T47D (cell line): Measurements from ENCODE around the gene TEAD3.

ENCODE experiments used
- DNase-seq, 2 experiments: peaks; one replicate each; pipeline versions ENCODE4 v3.0.0 to v3.0.0-alpha.2; 2011 to 2012; ENCODE audit warnings: low read depth in 1 of 2, low spot score in 1 of 2
- JUND ChIP-seq: IDR thresholded peaks from 2 replicates; pipeline ENCODE4 v1.6.1; 2012; ENCODE audit warnings: low read depth
- in situ Hi-C: cut with HindIII; loops from 2 replicates; pipeline ENCODE4 v1.10.0; 2016; ENCODE audit warnings: low sequenced_read_pairs, low pct_unique_long_range_greater_than_20kb

TEAD3 gene

DNA sequence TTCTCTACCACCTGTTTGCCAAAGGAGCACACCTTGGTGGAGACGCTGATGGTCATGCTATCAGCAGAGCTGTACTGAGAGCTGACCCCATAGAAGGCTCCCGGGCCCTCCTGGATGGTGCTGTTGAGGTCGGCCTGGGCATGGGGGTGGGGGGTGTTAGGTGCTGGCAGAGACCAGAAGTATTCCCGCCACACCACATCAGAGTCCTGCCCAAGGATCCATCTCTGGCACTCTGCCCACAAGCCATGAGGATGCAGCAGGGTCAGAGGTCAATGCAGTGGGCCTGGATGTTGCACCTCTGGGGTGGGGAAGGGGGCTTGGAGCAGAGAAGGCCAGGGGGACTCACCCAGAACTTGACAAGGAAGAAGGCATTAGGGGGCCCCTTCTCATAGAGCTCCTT is 21.3 kb downstream of the TEAD3 start:
- no peak for TF ChIP-seq JUND
- DNase-seq: no peak
- in situ Hi-C loops: no loop called here

DNA sequence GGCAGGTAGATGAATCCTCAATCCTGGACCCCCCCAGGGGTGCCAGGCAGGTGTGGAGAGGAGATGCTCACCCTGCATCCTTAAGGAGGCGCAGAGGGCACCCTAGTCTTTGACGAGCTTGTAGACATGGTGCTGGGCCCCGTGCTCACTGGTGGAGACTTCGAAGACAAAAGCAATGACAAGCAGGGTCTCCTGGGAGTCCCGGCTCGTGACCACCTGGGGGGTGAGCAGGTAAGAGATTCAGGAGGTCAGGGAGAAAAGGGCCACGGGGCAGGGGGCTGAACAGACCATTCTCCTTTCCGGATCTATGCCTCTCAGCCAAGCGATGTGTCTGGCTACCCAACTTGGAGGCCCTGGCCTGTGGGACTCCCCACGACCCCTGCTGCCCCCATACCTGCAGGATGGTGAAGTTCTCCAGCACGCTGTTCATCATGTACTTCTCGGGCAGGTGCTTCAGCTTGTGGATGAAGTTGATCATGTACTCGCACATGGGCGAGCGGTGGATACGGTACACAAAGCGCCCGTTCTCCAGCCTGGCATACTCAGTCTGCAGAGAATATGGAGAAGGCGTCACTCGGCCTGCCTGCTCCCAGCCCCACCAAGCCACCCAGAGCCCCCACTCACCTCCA is 21.8 kb downstream of the TEAD3 start:
- no peak for TF ChIP-seq JUND
- in situ Hi-C loops: no loop called here
- DNase-seq: no peak

DNA sequence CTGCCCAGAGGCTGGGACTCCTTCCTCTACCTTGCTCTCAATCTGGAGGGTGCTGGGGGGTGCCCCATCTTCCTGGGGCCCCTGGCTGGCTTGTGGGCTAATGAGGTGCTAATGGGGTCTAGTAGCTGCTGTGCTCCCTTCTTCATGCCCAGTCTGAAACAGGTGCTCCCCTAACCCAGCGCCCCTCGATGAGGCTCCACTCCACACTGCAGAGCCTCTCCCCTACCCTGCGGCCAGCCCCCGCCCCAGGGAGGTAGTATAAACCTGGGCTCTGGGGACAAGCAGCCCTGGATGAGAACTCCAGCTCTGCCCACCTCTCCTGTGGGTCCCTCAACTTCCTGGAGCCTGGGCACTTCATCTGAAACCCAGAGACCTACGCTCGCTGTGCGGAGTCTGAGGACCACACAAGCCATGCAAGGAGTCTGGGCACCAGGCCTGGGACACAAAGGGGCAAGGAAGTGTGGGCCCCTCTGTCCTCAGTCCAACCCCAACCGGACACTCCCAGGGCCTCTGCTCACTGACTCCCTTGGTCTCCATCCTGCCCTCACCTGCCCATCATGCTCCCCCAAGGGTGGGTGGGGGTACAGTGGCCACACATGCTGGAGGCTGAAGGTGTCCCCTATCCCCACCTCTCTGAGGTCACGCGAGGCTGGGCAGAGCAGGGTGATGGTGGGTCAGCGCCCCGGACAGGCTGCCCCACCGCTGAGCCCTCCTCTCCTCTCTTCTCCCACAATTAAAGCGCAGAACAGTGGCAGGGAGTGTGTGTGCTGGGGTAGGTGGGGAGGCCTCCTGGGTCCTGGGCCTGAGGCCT is 22.5 kb downstream of the TEAD3 start:
- no peak for DNase-seq
- no peak for TF ChIP-seq JUND
- in situ Hi-C loops: no loop called here

DNA sequence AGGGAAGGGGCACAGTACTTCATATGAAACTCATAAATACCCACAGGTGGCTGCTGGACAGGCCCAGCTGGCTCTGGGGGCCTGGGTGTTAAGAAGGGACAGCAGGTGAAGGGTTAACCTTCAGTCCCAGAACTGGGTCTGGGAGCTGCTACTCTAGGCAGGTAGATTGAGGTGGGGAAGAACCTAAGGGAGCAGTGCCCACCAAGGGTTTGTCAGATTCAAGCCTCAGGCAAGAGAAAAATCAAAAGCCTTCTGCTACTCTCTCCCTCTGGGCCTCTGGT is 23.1 kb downstream of the TEAD3 start:
- DNase-seq: no peak
- no peak for TF ChIP-seq JUND
- in situ Hi-C loops: no loop called here

DNA sequence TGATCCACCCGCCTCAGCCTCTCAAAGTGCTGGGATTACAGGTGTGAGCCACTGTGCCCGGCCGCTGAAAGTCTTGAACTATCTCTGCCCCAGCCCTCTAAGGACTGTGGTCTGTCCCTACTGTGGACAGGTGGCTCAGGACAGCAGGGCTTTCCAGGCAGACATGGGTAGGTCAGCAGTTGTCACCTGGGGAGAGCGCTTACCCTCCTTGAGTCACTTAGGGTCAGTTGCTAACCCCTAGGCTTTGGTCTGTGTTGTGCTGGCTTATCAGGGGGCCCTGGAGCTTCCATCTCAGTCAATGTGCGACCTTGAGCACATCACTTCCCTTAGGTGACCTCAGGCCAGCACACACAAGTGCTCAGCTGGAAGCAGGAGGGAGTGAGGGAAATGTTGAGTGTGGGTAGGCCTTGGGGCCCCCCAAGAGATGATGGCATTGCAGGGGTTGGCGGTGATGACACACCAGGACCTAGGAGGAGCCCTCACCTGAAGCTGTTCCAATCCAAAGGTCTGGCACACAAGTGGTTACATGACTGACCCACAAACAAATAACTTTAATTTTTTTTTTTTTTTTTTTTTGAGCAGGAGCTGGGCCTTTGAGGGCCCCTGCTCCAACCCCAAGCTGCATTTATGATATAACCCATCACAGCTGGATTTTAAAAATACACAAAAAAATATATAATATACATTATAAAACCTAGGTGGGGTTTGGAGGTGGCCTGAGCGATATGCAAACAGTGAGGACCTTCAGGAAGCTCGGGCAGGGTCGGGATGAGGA is 23.6 kb downstream of the TEAD3 start:
- no peak; the same call in 1 of the 2 replicates for TF ChIP-seq JUND
- no peak for DNase-seq

DNA sequence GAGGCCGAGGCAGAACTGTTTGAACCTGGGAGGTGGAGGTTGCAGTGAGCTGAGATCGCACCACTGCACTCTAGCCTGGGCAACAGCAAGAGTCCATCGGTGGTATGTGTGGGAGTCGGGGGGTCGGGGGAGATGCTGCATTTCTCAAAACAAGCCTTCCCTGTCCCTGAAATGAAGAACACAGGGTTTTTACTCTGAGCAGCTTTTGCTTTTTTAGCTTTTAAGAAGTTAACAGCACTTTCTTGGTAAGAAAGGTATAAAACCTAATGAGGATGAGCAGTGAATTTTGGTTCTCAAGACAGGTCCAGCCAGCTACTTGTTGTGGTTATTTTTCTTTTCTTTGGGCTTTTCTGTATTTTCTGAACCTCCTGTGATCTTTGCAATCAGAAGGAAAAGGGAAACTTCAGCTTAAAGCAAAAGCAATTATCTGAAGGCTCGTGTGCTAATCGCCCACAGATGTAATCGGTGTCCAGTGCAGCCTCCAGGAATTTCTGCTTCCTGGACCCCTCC is 25.0 kb downstream of the TEAD3 start:
- in situ Hi-C loops: no loop called here
- no peak for TF ChIP-seq JUND

More for the DNA sequence above, 23.6 kb downstream of the TEAD3 start:
- in situ Hi-C loops: no loop called here

DNA sequence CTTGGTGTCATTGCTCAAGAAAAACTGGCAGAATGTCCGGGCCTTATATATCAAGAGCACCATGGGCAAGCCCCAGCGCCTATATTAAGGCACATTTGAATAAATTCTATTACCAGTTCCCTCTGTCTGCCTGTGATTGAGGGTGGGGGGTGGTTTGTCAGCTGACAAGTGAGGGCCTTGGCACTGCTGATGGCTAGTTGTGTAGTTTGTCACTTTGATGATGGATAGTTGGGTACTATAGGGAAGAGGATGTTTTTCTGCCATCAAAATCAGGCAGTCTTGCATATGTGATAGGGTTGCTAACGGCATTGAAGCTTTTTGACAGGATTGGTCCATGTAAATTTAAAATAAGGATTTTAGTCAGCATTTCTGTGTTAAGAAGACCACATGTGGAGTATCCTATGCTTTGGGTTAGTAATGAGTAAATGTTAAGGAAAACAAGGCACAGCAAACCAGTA is 26.2 kb downstream of the TEAD3 start:
- DNase-seq: no peak
- in situ Hi-C loops: no loop called here
- no peak for TF ChIP-seq JUND

More for the DNA sequence above, 25.0 kb downstream of the TEAD3 start:
- no peak for DNase-seq

DNA sequence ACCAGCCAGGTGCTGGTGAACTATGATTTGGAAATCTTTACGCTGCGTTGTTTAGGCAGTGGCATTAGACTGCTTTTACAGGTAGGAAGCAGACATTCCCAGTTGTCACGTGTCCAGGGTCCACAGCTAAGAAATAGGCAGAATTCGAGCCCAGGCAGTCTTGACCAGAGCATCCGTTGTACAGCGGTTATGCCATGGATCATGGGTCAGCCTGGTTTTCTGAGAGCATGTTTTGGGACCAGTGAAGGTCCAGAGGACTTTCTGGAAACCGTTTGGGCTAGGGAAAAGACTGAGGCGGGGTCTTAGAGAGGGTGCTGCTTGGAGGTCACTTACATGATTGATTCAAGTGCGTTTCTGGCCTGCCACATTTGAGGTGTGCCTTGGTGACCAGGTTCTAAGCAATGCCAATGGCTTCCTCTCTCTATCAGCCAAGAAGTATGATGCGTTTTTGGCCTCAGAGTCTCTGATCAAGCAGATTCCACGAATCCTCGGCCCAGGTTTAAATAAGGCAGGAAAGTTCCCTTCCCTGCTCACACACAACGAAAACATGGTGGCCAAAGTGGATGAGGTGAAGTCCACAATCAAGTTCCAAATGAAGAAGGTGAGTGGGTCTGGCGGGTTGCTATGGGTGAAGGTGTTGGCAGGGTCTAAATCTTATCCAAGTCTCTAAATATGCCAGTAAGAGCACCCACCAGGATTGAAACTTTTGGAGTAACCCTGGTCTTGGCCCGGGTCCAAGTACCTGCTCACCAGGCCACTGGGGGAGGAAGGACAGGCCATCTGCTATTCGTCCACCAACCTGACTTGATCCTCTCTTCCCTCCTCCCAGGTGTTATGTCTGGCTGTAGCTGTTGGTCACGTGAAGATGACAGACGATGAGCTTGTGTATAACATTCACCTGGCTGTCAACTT is 26.9 kb downstream of the TEAD3 start:
- in situ Hi-C loops: no loop called here
- peak in 1 of 2 experiments; percentile 87 for DNase-seq
- TF ChIP-seq JUND: no peak

DNA sequence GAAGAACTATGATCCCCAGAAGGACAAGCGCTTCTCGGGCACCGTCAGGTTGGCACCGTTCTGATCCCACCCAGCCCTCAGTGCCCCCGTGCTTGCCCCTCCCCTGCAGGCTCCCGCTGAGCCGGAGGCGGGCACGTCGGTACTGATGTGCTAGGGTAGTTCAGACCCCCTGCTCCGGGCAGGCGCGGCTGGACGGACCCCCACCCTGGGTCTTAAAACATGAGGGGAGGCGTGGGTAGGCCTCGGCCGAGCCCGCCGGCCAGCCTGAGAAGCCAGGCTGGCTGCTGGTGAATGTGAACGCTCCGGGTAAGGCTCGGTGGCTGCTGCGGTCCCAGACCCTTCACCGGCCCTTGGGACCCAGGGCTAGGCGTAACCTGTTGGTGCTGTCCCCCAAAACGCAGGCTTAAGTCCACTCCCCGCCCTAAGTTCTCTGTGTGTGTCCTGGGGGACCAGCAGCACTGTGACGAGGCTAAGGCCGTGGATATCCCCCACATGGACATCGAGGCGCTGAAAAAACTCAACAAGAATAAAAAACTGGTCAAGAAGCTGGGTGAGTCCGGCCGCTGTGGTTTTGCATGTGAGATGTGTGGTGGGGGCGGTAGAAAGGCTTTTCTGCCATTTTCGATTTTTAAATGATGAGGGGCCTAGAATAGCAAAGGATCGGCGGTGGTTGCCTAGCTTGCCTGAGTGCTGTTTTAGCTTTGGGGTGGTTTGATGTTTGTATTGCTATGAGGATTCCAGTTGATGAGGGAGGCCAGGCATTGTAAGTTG is 27.7 kb downstream of the TEAD3 start:
- no peak for DNase-seq
- in situ Hi-C loops: no loop called here
- no peak for TF ChIP-seq JUND

DNA sequence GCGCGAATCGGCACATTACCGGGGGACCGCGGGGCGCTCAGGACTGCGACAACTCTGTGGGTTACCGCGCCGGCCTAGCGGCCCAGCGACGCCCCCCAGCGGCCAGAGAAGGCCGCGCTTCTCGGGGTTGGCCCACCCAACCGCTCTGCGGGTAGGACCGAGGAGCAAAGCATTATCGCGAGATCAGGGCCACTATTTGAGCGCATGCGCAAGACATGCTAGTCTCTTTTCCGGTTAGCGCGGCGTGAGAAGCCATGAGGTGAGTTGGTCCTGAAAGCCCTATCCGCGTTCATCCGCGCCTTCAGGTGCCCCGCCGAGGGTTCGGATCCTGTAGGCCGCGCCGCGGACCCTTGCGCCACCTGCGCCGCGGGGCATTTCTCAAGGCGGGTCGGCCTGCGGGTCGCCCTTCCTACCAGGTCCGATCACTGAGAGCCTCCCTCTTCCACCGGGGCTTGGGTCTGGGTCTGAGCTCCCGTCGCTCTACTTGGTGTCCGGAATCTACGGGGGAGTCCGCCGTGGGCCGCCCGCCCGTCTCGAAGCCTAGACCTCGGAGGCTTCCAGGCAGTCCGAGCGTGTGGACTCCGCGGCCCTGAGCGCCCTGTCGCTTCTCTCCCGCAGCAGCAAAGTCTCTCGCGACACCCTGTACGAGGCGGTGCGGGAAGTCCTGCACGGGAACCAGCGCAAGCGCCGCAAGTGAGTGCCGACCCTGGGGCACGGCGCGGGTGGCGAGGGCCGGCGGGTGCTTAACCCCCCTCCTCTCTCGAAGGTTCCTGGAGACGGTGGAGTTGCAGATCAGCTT is 28.5 kb downstream of the TEAD3 start, which contains the start of gene RPL10A:
TSS of gene RPL10A (plus strand) at position 221 of the 799 bp plus-strand sequence. CDS start at position 255, 34 bp downstream.
- in situ Hi-C loops: no loop called here
- no peak for TF ChIP-seq JUND
- DNase-seq: peak; percentile 67 to 98
